ENCODE data around the gene PLBD2.
A peak's percentile ranks its signal among the peaks of the same experiment; 100 is the strongest.

PLBD2 gene

DNA sequence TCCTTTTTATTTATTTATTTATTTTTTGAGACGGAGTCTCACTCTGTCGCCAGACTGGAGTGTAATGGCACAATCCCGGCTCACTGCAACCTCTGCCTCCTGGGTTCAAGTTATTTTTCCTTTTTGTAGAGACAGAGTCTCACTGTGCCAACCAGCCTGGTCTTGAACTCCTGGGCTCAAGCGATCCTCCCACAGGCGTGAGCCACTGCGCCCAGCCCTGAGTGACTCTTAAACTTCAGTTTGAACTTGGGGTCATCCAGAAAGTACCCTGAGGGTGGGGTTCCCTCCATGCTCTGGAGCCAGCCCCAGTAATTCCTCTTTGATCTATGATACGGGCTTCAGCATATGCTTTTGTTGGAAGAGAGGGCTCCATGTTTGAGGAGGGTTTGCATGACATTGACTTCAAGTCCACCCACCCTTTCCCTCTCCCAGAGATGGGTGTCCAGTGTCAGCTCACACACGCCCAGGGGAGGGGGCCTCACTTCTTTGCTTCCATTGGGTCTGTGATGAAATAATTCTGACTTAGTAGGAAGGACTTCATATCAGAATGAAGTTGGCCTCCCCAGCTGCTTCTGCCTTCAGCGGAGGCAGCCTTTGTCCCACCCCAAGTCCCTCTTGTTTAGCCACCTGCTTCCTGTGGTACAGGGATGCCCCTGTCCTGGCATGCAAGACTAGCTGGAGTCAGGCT, 33.4 kb downstream of the PLBD2 start:
- no peaks in the 10 kb centered on the region for H3K9me3 ChIP-seq (ENCODE audit: control insufficient read depth, low read length)
- no peaks in the 10 kb centered on the region for H3K4me1 ChIP-seq (ENCODE audit: control insufficient read depth, insufficient read depth, low read depth, low read length)
- H3K14ac ChIP-seq (ENCODE audit: low read length in 2 of 2), result no peak overlapping the region
- H3K27ac ChIP-seq (ENCODE audit: low read length, poor library complexity, severe bottlenecking), result no peak overlapping the region
- peaks cover 0 to under 1% of the 10 kb centered on the region in 2 experiments for H3K27me3 ChIP-seq (ENCODE audit: control insufficient read depth in 1 of 2, insufficient read depth in 1 of 2, low read length in 2 of 2)
- H2AK5ac ChIP-seq (ENCODE audit: low read length, severe bottlenecking), result no peak overlapping the region
- WGBS, result 96% methylated on average over 8 of the region's 9 CpGs
- H3K23ac ChIP-seq (ENCODE audit: low read length in 2 of 2), result no peak overlapping the region
- no peak overlapping the region for H3K4me3 ChIP-seq (ENCODE audit: insufficient read depth in 1 of 2, low read depth in 1 of 2, low read length in 2 of 2)
- H2AFZ ChIP-seq (ENCODE audit: low read depth, low read length), result no peak overlapping the region
- H4K8ac ChIP-seq (ENCODE audit: low read length), result no peak overlapping the region
- peaks cover 34 to 48% of the 10 kb centered on the region in 2 experiments for H3K36me3 ChIP-seq (ENCODE audit: control insufficient read depth in 1 of 2, insufficient read depth in 2 of 2, low read depth in 1 of 2, low read length in 2 of 2)
- no peak overlapping the region for H2BK5ac ChIP-seq (ENCODE audit: low read depth, low read length, poor library complexity, severe bottlenecking)
- no peak overlapping the region for H3K4me2 ChIP-seq (ENCODE audit: low read length, poor library complexity, severe bottlenecking)
- no peak overlapping the region for H2BK15ac ChIP-seq (ENCODE audit: low read depth, poor library complexity, severe bottlenecking)
- no peak for DNase-seq
- no peak overlapping the region for H3K9ac ChIP-seq (ENCODE audit: low read length)
- H3K79me1 ChIP-seq (replicated peaks; ENCODE audit: low read length, poor library complexity, severe bottlenecking), result no peaks in the 10 kb centered on the region
- no peak overlapping the region for H2BK120ac ChIP-seq (ENCODE audit: low read depth, low read length)
- no peak overlapping the region for H3K4ac ChIP-seq (ENCODE audit: low read depth in 1 of 2, low read length in 2 of 2)
- no peak overlapping the region for H2BK12ac ChIP-seq (ENCODE audit: low read length in 2 of 2)
- H4K91ac ChIP-seq (ENCODE audit: low read length), result no peak overlapping the region
- no peak overlapping the region for H3K18ac ChIP-seq (ENCODE audit: low read depth in 1 of 2, low read length in 2 of 2)

GRCh38 chr12:113392520-113392919, 34.1 kb downstream of the PLBD2 start:
- H3K27ac ChIP-seq (ENCODE audit: low read length, poor library complexity, severe bottlenecking), result no peak overlapping the region
- no peak overlapping the region for H2BK120ac ChIP-seq (ENCODE audit: low read depth, low read length)
- no peak overlapping the region for H3K14ac ChIP-seq (ENCODE audit: low read length in 2 of 2)
- no peak overlapping the region for H2AFZ ChIP-seq (ENCODE audit: low read depth, low read length)
- no peak overlapping the region for H4K91ac ChIP-seq (ENCODE audit: low read length)
- H3K27me3 ChIP-seq (ENCODE audit: control insufficient read depth in 1 of 2, insufficient read depth in 1 of 2, low read length in 2 of 2), result peaks cover 4 to 8% of the 10 kb centered on the region in 2 experiments
- H3K18ac ChIP-seq (ENCODE audit: low read depth in 1 of 2, low read length in 2 of 2), result no peak overlapping the region
- H3K4me2 ChIP-seq (ENCODE audit: low read length, poor library complexity, severe bottlenecking), result no peak overlapping the region
- no peak overlapping the region for H2AK5ac ChIP-seq (ENCODE audit: low read length, severe bottlenecking)
- H2BK15ac ChIP-seq (ENCODE audit: low read depth, poor library complexity, severe bottlenecking), result no peak overlapping the region
- H3K36me3 ChIP-seq (ENCODE audit: control insufficient read depth in 1 of 2, insufficient read depth in 2 of 2, low read depth in 1 of 2, low read length in 2 of 2), result peaks cover 27 to 40% of the 10 kb centered on the region in 2 experiments
- no peak overlapping the region for H3K4me3 ChIP-seq (ENCODE audit: insufficient read depth in 1 of 2, low read depth in 1 of 2, low read length in 2 of 2)
- no peaks in the 10 kb centered on the region for H3K9me3 ChIP-seq (ENCODE audit: control insufficient read depth, low read length)
- H2BK12ac ChIP-seq (ENCODE audit: low read length in 2 of 2), result no peak overlapping the region
- H4K8ac ChIP-seq (ENCODE audit: low read length), result no peak overlapping the region
- WGBS, result 94% methylated on average over 7 of the region's 7 CpGs
- no peak overlapping the region for H3K4ac ChIP-seq (ENCODE audit: low read depth in 1 of 2, low read length in 2 of 2)
- H3K79me1 ChIP-seq (replicated peaks; ENCODE audit: low read length, poor library complexity, severe bottlenecking), result no peaks in the 10 kb centered on the region
- DNase-seq, result no peak
- no peak overlapping the region for H3K9ac ChIP-seq (ENCODE audit: low read length)
- H3K23ac ChIP-seq (ENCODE audit: low read length in 2 of 2), result no peak overlapping the region
- no peak overlapping the region for H2BK5ac ChIP-seq (ENCODE audit: low read depth, low read length, poor library complexity, severe bottlenecking)
- H3K4me1 ChIP-seq (ENCODE audit: control insufficient read depth, insufficient read depth, low read depth, low read length), result no peaks in the 10 kb centered on the region

DNA sequence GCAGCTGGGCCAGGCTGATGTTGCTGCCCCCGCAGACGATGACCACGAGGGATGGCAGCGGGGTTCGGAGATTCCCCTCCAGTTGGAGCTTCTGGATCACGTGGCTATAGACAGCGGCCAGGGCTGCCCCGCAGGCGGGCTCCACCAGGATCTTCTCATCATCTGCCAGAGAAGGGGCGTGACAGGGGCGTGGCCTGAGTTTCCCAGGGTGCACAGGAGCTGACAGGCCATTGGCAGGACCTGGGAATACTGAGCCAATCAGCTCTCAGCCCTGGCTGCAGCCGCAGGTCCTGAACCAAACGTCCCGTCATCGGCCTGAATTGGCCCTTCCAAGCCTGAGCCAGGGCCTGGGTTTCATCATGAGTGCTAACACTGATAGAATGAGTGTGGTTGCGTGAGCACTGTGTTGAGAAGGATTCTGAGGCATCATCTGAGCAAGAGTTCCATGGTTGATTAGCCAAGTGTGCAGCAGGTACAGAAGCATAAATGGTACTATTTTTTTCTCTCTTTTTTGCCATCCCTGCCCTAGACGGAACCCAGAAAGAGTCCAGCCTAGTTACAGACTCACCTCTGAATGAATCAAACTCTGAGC, 34.7 kb downstream of the PLBD2 start:
- no peak overlapping the region for H3K14ac ChIP-seq (ENCODE audit: low read length in 2 of 2)
- no peak overlapping the region for H3K4me2 ChIP-seq (ENCODE audit: low read length, poor library complexity, severe bottlenecking)
- H3K36me3 ChIP-seq (ENCODE audit: control insufficient read depth in 1 of 2, insufficient read depth in 2 of 2, low read depth in 1 of 2, low read length in 2 of 2), result peaks cover 23 to 37% of the 10 kb centered on the region in 2 experiments
- no peak overlapping the region for H3K27ac ChIP-seq (ENCODE audit: low read length, poor library complexity, severe bottlenecking)
- H3K4me3 ChIP-seq (ENCODE audit: insufficient read depth in 1 of 2, low read depth in 1 of 2, low read length in 2 of 2), result no peak overlapping the region
- H3K18ac ChIP-seq (ENCODE audit: low read depth in 1 of 2, low read length in 2 of 2), result no peak overlapping the region
- no peak overlapping the region for H4K8ac ChIP-seq (ENCODE audit: low read length)
- no peak overlapping the region for H2BK120ac ChIP-seq (ENCODE audit: low read depth, low read length)
- H3K4ac ChIP-seq (ENCODE audit: low read depth in 1 of 2, low read length in 2 of 2), result no peak overlapping the region
- no peak overlapping the region for H2BK5ac ChIP-seq (ENCODE audit: low read depth, low read length, poor library complexity, severe bottlenecking)
- H2AK5ac ChIP-seq (ENCODE audit: low read length, severe bottlenecking), result no peak overlapping the region
- H3K23ac ChIP-seq (ENCODE audit: low read length in 2 of 2), result no peak overlapping the region
- no peak overlapping the region for H2AFZ ChIP-seq (ENCODE audit: low read depth, low read length)
- WGBS, result 42% methylated on average over 17 of the region's 17 CpGs
- H3K9me3 ChIP-seq (ENCODE audit: control insufficient read depth, low read length), result no peaks in the 10 kb centered on the region
- no peak overlapping the region for H3K9ac ChIP-seq (ENCODE audit: low read length)
- H4K91ac ChIP-seq (ENCODE audit: low read length), result no peak overlapping the region
- no peak overlapping the region for H2BK15ac ChIP-seq (ENCODE audit: low read depth, poor library complexity, severe bottlenecking)
- DNase-seq, result peak; percentile 44
- no peaks in the 10 kb centered on the region for H3K4me1 ChIP-seq (ENCODE audit: control insufficient read depth, insufficient read depth, low read depth, low read length)
- no peak overlapping the region for H2BK12ac ChIP-seq (ENCODE audit: low read length in 2 of 2)
- peaks cover 7 to 12% of the 10 kb centered on the region in 2 experiments for H3K27me3 ChIP-seq (ENCODE audit: control insufficient read depth in 1 of 2, insufficient read depth in 1 of 2, low read length in 2 of 2)
- no peaks in the 10 kb centered on the region for H3K79me1 ChIP-seq (replicated peaks; ENCODE audit: low read length, poor library complexity, severe bottlenecking)

- Histone ChIP-seq H3K79me1 (replicated peaks; ENCODE audit: low read length, poor library complexity, severe bottlenecking) (no peaks in the 10 kb centered on the region), H3K18ac (ENCODE audit: low read depth in 1 of 2, low read length in 2 of 2) (no peak overlapping the region), H2BK15ac (ENCODE audit: low read depth, poor library complexity, severe bottlenecking) (no peak overlapping the region), H2AK5ac (ENCODE audit: low read length, severe bottlenecking) (no peak overlapping the region), H3K4me3 (ENCODE audit: insufficient read depth in 1 of 2, low read depth in 1 of 2, low read length in 2 of 2) (no peak overlapping the region), H4K8ac (ENCODE audit: low read length) (no peak overlapping the region), H4K91ac (ENCODE audit: low read length) (no peak overlapping the region), H3K23ac (ENCODE audit: low read length in 2 of 2) (no peak overlapping the region), H3K9ac (ENCODE audit: low read length) (no peak overlapping the region), H3K4me1 (ENCODE audit: control insufficient read depth, insufficient read depth, low read depth, low read length) (no peaks in the 10 kb centered on the region), H2BK12ac (ENCODE audit: low read length in 2 of 2) (no peak overlapping the region), H3K4ac (ENCODE audit: low read depth in 1 of 2, low read length in 2 of 2) (no peak overlapping the region), H2BK5ac (ENCODE audit: low read depth, low read length, poor library complexity, severe bottlenecking) (no peak overlapping the region), H3K4me2 (ENCODE audit: low read length, poor library complexity, severe bottlenecking) (no peak overlapping the region), H3K27me3 (ENCODE audit: control insufficient read depth in 1 of 2, insufficient read depth in 1 of 2, low read length in 2 of 2) (peaks cover 10 to 18% of the 10 kb centered on the region in 2 experiments), H3K14ac (ENCODE audit: low read length in 2 of 2) (no peak overlapping the region), H2BK120ac (ENCODE audit: low read depth, low read length) (no peak overlapping the region), H3K9me3 (ENCODE audit: control insufficient read depth, low read length) (no peaks in the 10 kb centered on the region), H3K27ac (ENCODE audit: low read length, poor library complexity, severe bottlenecking) (no peak overlapping the region), H3K36me3 (ENCODE audit: control insufficient read depth in 1 of 2, insufficient read depth in 2 of 2, low read depth in 1 of 2, low read length in 2 of 2) (peaks cover 16 to 30% of the 10 kb centered on the region in 2 experiments), H2AFZ (ENCODE audit: low read depth, low read length) (no peak overlapping the region)
- 86% methylated on average over 5 of the region's 5 CpGs for WGBS
- no peak for DNase-seq
These were observed 35.4 kb downstream of the PLBD2 start for GRCh38 chr12:113393749-113394148.
